ENCODE results near the gene SLC1A1. TPM values are rescaled to one million over a fixed set of nuclear protein-coding genes. Genes with fewer than 3 reads are reported as not detected.

Gene SLC1A1
- total RNA-seq, 1 donor from 2014 or later = 0.10 TPM

DNA sequence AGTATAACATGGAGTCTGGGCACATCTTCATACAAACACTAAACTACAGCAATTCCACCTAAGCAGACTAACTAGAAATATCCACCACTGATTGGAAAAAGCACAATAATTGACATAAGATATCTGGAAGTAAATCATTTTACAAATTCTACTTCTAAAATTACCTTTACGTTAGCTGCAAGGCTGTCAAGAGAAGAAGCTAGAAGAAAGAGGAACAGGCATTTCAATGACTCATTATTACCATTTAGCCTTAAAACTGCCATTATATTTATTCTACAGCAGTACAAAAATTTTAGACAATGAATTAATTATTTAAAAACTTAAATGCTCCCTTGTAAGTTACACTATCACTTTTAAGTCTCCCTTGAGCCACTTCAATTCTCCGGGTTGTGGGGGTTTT lies 128.4 kb downstream of the SLC1A1 start:
- Mint-ChIP-seq H3K27ac (ENCODE audit: unreplicated experiment) (no peak overlapping the region), H3K36me3 (ENCODE audit: unreplicated experiment) (no peaks in the 10 kb centered on the region), H3K4me1 (ENCODE audit: low read depth, unreplicated experiment) (no peaks in the 10 kb centered on the region), H3K4me3 (ENCODE audit: unreplicated experiment) (no peak overlapping the region), H3K27me3 (ENCODE audit: unreplicated experiment) (peaks cover 2% of the 10 kb centered on the region), H3K9me3 (ENCODE audit: unreplicated experiment) (no peaks in the 10 kb centered on the region)
- no peak for DNase-seq
- TF ChIP-seq, protein P1, sequence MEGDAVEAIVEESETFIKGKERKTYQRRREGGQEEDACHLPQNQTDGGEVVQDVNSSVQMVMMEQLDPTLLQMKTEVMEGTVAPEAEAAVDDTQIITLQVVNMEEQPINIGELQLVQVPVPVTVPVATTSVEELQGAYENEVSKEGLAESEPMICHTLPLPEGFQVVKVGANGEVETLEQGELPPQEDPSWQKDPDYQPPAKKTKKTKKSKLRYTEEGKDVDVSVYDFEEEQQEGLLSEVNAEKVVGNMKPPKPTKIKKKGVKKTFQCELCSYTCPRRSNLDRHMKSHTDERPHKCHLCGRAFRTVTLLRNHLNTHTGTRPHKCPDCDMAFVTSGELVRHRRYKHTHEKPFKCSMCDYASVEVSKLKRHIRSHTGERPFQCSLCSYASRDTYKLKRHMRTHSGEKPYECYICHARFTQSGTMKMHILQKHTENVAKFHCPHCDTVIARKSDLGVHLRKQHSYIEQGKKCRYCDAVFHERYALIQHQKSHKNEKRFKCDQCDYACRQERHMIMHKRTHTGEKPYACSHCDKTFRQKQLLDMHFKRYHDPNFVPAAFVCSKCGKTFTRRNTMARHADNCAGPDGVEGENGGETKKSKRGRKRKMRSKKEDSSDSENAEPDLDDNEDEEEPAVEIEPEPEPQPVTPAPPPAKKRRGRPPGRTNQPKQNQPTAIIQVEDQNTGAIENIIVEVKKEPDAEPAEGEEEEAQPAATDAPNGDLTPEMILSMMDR (IDR thresholded peaks at IDR 0.05; ENCODE audit: partially characterized antibody, unreplicated experiment) = no peak

DNA sequence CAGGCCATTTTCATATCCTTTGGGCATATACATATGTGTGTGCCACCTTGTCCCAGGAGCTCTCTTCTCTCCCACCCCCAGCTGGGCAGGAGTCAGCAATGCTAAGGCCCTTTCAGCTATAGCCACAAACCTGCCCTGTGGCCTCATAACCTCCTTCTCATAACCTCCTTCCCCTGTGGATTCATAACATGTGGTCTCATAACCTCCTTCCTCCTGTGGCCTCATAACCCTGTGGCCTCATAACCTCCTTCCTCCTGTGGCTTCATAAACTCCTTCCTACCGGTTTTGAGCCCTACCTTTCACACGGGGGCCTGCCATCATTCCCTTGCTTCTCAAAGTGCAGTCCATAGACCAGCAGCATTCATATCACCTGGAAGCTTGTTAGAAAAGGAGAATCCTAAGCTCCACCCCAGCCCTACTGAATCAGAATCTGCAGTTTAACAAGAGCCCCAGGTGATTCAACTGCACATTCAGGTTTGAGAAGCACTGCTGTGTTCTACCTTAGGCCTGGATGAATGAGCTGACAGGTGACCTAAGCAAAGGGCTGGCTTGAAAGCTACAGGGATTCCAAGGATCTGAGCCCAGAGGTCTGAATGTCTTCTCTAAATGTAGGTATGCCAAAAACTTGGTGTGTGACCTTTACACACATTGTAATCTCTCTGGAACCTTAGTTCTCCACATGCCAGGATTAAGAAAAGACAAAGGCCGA lies 129.9 kb downstream of the SLC1A1 start:
- TF ChIP-seq, protein P1 (IDR thresholded peaks at IDR 0.05; ENCODE audit: partially characterized antibody, unreplicated experiment) = no peak
- Mint-ChIP-seq H3K4me1 (ENCODE audit: low read depth, unreplicated experiment) (no peaks in the 10 kb centered on the region), H3K27ac (ENCODE audit: unreplicated experiment) (no peak overlapping the region), H3K9me3 (ENCODE audit: unreplicated experiment) (no peaks in the 10 kb centered on the region), H3K27me3 (ENCODE audit: unreplicated experiment) (peaks cover 2% of the 10 kb centered on the region), H3K4me3 (ENCODE audit: unreplicated experiment) (no peak overlapping the region), H3K36me3 (ENCODE audit: unreplicated experiment) (no peaks in the 10 kb centered on the region)
- DNase-seq = no peak

DNA sequence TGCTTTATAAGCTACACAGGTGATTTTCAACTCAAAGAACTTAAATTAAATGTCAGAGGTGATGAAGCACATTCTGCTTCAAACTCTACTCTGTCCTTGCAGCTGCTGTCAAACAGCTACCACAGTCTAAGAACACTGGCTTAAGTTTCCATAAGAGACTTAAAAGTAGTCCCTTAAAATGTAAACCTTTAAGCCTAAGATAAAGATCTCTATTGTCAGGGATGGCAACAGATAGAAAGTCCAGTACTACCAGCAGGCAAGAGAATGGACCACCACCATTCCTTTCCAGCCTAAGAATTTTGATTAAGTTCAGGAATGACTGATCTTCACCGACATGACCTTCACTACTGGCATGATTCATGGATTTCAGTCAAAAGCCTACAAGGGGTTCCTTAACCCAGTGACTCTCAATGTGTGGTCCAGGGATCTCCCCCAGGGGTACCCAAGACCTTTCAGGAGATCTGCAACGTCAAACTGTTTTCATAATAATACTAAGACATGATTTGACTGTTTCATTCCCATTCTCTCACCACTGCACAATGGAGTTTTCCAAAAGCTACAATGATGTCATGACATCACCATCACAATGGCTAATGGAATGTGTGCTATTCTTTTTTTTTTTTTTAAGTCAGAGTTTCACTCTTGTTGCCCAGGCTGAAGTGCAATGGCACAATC lies 130.8 kb downstream of the SLC1A1 start:
- DNase-seq = no peak
- H3K36me3 Mint-ChIP-seq (ENCODE audit: unreplicated experiment) = no peaks in the 10 kb centered on the region
- H3K4me3 Mint-ChIP-seq (ENCODE audit: unreplicated experiment) = no peak overlapping the region
- no peak overlapping the region for H3K27ac Mint-ChIP-seq (ENCODE audit: unreplicated experiment)
- TF ChIP-seq, protein P1 (IDR thresholded peaks at IDR 0.05; ENCODE audit: partially characterized antibody, unreplicated experiment) = no peak
- H3K27me3 Mint-ChIP-seq (ENCODE audit: unreplicated experiment) = peaks cover 2% of the 10 kb centered on the region
- H3K4me1 Mint-ChIP-seq (ENCODE audit: low read depth, unreplicated experiment) = no peaks in the 10 kb centered on the region
- H3K9me3 Mint-ChIP-seq (ENCODE audit: unreplicated experiment) = no peaks in the 10 kb centered on the region

DNA sequence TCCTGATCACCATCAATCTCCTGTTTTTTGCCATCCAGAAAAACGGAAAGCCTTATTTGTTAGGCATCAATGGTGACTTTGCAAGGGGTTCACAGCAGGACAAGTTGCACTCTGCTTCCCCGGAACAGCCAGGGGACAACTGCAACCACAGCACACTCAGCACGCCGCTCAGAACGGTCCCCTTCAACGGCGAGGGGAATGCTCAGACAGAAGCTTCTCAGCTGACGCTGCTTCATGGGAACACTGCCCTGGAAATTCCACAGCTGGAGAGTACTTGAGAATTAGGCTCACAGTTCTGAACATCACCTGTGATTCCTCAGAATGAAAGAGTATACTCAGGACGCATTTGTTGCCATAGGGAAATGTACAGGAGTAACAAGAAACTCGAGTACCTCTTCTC lies 131.7 kb downstream of the SLC1A1 start:
- H3K27ac Mint-ChIP-seq (ENCODE audit: unreplicated experiment) = no peak overlapping the region
- H3K4me3 Mint-ChIP-seq (ENCODE audit: unreplicated experiment) = no peak overlapping the region
- H3K27me3 Mint-ChIP-seq (ENCODE audit: unreplicated experiment) = peaks cover 2% of the 10 kb centered on the region
- H3K4me1 Mint-ChIP-seq (ENCODE audit: low read depth, unreplicated experiment) = no peaks in the 10 kb centered on the region
- no peaks in the 10 kb centered on the region for H3K36me3 Mint-ChIP-seq (ENCODE audit: unreplicated experiment)
- no peak for DNase-seq
- TF ChIP-seq, protein P1 (IDR thresholded peaks at IDR 0.05; ENCODE audit: partially characterized antibody, unreplicated experiment) = no peak
- no peaks in the 10 kb centered on the region for H3K9me3 Mint-ChIP-seq (ENCODE audit: unreplicated experiment)

DNA sequence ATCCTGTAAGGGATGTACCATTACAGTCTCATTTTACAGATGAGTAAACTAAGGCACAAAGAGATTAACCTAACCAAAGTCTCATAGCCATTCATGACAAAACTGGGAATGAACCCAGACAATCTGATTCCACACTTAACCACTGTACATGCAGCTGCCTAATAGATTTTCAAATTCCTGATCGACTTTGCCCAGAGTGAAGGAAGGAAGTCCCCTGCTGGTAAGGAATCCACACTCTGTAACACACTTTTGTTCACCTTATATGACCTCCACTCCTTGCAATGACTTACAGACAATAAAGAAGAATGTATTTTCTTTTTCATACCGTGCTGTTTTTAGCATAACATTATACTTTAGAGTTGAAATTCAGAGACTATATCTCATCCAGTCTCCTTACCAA lies 140.6 kb downstream of the SLC1A1 start:
- Mint-ChIP-seq H3K9me3 (ENCODE audit: unreplicated experiment) (no peaks in the 10 kb centered on the region), H3K27me3 (ENCODE audit: unreplicated experiment) (peaks cover 2% of the 10 kb centered on the region), H3K4me3 (ENCODE audit: unreplicated experiment) (no peak overlapping the region), H3K36me3 (ENCODE audit: unreplicated experiment) (no peaks in the 10 kb centered on the region), H3K4me1 (ENCODE audit: low read depth, unreplicated experiment) (peaks cover 1% of the 10 kb centered on the region), H3K27ac (ENCODE audit: unreplicated experiment) (no peak overlapping the region)
- TF ChIP-seq, protein P1 (IDR thresholded peaks at IDR 0.05; ENCODE audit: partially characterized antibody, unreplicated experiment) = no peak
- DNase-seq = no peak

Data from glutamatergic neuron (in vitro differentiated cells).